ENCODE results near the gene PLXNA4. TPM values are rescaled to one million over a fixed set of nuclear protein-coding genes. Genes with fewer than 3 reads are reported as not detected.

The PLXNA4 gene
- total RNA-seq, 1 donor from 2014 or later, result 16.2 TPM

DNA sequence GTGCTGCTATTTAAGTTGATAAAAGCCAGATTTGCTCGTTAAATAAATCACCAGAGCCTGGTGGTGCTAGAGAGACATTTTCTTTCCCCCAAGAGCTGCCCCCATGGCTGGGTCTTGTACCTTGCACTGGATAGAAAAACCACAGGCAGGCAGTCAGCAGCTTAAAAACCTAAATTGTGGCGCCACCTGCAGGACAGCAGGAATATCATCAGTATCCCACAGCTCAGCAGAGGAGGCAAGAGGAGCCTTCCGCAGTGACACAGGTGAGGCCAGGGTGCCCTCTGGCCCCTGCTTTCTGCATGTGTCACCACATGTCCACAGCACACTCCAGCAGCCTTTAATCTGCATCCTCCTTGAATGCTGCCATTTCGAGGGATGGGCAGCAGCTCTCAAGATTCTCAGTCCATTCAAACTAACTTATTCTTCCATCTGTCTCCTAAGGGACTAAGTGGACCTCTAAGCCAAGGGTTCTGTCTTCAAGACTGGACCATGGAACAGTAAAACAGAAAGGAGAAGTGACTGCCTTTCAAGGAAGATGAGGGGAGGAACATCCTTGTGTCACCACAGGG, 4.5 kb upstream of the PLXNA4 start:
- TF ChIP-seq, protein P1, sequence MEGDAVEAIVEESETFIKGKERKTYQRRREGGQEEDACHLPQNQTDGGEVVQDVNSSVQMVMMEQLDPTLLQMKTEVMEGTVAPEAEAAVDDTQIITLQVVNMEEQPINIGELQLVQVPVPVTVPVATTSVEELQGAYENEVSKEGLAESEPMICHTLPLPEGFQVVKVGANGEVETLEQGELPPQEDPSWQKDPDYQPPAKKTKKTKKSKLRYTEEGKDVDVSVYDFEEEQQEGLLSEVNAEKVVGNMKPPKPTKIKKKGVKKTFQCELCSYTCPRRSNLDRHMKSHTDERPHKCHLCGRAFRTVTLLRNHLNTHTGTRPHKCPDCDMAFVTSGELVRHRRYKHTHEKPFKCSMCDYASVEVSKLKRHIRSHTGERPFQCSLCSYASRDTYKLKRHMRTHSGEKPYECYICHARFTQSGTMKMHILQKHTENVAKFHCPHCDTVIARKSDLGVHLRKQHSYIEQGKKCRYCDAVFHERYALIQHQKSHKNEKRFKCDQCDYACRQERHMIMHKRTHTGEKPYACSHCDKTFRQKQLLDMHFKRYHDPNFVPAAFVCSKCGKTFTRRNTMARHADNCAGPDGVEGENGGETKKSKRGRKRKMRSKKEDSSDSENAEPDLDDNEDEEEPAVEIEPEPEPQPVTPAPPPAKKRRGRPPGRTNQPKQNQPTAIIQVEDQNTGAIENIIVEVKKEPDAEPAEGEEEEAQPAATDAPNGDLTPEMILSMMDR (IDR thresholded peaks at IDR 0.05; ENCODE audit: partially characterized antibody, unreplicated experiment), result peak; percentile 89
- Mint-ChIP-seq H3K4me3 (ENCODE audit: unreplicated experiment) (no peak overlapping the region), H3K4me1 (ENCODE audit: low read depth, unreplicated experiment) (no peaks in the 10 kb centered on the region), H3K27me3 (ENCODE audit: unreplicated experiment) (peaks cover 10% of the 10 kb centered on the region), H3K9me3 (ENCODE audit: unreplicated experiment) (peaks cover 1% of the 10 kb centered on the region), H3K27ac (ENCODE audit: unreplicated experiment) (no peak overlapping the region), H3K36me3 (ENCODE audit: unreplicated experiment) (no peaks in the 10 kb centered on the region)
- peak; percentile 78 for DNase-seq

DNA sequence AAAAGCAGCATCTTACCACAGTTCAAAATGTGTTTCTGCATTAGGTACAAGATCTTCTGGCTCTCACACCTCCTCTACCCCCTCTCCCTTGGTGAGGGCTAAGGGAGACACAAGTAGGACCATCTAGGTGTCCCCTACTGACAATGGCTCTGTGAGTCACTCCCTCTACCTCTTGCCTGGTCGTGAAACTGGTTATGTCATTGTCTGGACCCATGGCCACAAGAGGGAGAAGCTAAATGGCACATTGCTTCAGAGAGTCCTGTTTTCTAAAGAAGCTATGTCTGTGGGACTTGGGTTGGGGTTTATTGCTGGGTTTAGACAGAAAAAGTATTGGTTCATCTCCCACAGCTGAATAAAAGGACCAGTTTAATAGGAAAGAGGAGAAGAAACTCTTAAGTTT, 4.0 kb upstream of the PLXNA4 start:
- H3K4me3 Mint-ChIP-seq (ENCODE audit: unreplicated experiment), result no peak overlapping the region

DNA sequence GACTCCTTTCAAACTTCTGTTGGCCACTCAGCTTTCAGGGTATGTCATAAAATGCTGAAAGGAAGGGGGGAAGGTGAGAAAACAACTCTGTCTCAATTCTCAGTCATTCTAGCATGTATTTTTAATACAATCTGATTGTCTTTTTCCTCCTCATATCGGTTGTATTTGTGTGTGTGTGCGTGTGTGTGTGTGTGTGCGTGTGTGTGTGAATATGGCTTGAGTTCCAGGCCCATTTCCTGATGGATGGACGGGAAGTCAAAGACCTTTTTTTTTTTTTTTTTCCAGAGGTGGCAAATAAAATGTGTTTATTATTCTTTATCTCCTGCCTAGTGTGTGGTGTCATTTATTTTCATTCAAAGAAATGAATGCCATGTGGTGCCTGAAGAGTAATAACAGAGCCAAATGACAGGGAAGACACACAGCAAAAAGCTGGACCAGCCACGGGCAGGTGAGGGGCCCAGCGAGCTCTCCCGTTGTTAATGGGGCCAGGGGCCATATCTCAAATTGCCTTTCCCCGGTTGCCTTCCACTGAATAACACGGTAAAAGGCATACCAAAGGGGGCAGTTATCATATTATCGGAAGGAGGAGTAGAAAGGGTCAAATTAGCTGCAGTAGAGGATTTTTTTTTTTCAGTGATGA, 3.1 kb upstream of the PLXNA4 start:
- Mint-ChIP-seq H3K27ac (ENCODE audit: unreplicated experiment) (no peak overlapping the region), H3K4me1 (ENCODE audit: low read depth, unreplicated experiment) (no peaks in the 10 kb centered on the region), H3K9me3 (ENCODE audit: unreplicated experiment) (peaks cover 4% of the 10 kb centered on the region), H3K36me3 (ENCODE audit: unreplicated experiment) (no peaks in the 10 kb centered on the region), H3K27me3 (ENCODE audit: unreplicated experiment) (peaks cover 15% of the 10 kb centered on the region), H3K4me3 (ENCODE audit: unreplicated experiment) (no peak overlapping the region)
- no peak for DNase-seq
- TF ChIP-seq, protein P1 (IDR thresholded peaks at IDR 0.05; ENCODE audit: partially characterized antibody, unreplicated experiment), result no peak

More for the DNA sequence above, 4.0 kb upstream of the PLXNA4 start:
- H3K36me3 Mint-ChIP-seq (ENCODE audit: unreplicated experiment), result no peaks in the 10 kb centered on the region
- H3K4me1 Mint-ChIP-seq (ENCODE audit: low read depth, unreplicated experiment), result no peaks in the 10 kb centered on the region
- H3K27me3 Mint-ChIP-seq (ENCODE audit: unreplicated experiment), result peaks cover 11% of the 10 kb centered on the region
- TF ChIP-seq, protein P1 (IDR thresholded peaks at IDR 0.05; ENCODE audit: partially characterized antibody, unreplicated experiment), result no peak
- DNase-seq, result no peak
- peaks cover 1% of the 10 kb centered on the region for H3K9me3 Mint-ChIP-seq (ENCODE audit: unreplicated experiment)
- no peak overlapping the region for H3K27ac Mint-ChIP-seq (ENCODE audit: unreplicated experiment)

DNA sequence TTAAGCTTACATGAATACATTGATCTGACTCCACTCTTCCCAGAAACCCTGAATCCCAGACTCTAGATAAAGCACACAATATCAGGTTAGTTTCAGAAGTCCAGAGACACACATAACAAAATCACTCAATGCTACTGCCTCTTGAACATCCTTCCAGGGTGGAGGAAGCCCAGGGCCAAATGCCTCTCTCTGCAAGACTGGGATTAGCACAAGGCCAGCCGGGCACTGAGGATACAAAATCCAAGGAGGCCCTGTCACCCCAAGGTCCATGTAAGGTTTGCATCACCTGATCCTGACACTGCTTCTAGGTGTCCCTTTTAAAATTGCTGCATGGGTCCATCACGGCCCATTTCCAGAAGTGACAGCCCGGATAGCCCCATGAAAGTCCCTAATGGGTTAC, 2.6 kb upstream of the PLXNA4 start:
- H3K4me3 Mint-ChIP-seq (ENCODE audit: unreplicated experiment), result no peak overlapping the region
- H3K27me3 Mint-ChIP-seq (ENCODE audit: unreplicated experiment), result peaks cover 18% of the 10 kb centered on the region
- H3K4me1 Mint-ChIP-seq (ENCODE audit: low read depth, unreplicated experiment), result peaks cover 3% of the 10 kb centered on the region
- no peak overlapping the region for H3K27ac Mint-ChIP-seq (ENCODE audit: unreplicated experiment)
- H3K9me3 Mint-ChIP-seq (ENCODE audit: unreplicated experiment), result peaks cover 7% of the 10 kb centered on the region
- TF ChIP-seq, protein P1 (IDR thresholded peaks at IDR 0.05; ENCODE audit: partially characterized antibody, unreplicated experiment), result no peak
- no peaks in the 10 kb centered on the region for H3K36me3 Mint-ChIP-seq (ENCODE audit: unreplicated experiment)
- DNase-seq, result no peak

DNA sequence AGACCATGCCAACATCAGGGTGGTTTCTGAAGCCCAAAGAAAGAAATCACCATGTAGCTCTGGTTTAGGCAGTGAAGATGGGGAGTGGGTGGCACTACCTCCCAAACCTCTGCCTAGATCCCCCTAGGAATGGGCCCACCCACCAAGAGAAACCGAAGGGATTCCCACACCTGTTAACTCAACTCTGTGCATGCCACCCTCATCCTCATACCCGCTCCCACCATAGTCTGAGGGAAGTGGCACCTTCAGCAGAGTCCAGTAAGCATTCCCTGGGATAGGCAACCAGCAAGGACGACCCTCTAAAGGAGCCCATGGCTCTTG, 1.7 kb upstream of the PLXNA4 start:
- TF ChIP-seq, protein P1 (IDR thresholded peaks at IDR 0.05; ENCODE audit: partially characterized antibody, unreplicated experiment), result no peak
- DNase-seq, result no peak
- no peaks in the 10 kb centered on the region for H3K36me3 Mint-ChIP-seq (ENCODE audit: unreplicated experiment)
- H3K27ac Mint-ChIP-seq (ENCODE audit: unreplicated experiment), result no peak overlapping the region
- peak overlapping the region; percentile 79 for H3K4me3 Mint-ChIP-seq (ENCODE audit: unreplicated experiment)
- peaks cover 9% of the 10 kb centered on the region for H3K4me1 Mint-ChIP-seq (ENCODE audit: low read depth, unreplicated experiment)
- H3K27me3 Mint-ChIP-seq (ENCODE audit: unreplicated experiment), result peaks cover 16% of the 10 kb centered on the region
- H3K9me3 Mint-ChIP-seq (ENCODE audit: unreplicated experiment), result peaks cover 7% of the 10 kb centered on the region
